HCT116 (cell line): Measurements from ENCODE around the gene RIMBP2. TPM values are rescaled to one million over a fixed set of nuclear protein-coding genes. Genes with fewer than 3 reads are reported as not detected.

Source experiments
- ATAC-seq: fragments of 200-7000 bp; cut with Tn5 transposase; 2 replicates; pipeline ENCODE4 v1.9.1; 2020; ENCODE audit warnings: mild to moderate bottlenecking, moderate library complexity
- BruUV-seq: library from RNA; stranded (reverse); fragments of 400-500 nt; replicated peaks from 2 replicates; lab custom pipeline; 2021; lab: Mats Ljungman, UMichigan
- CTCF ChIA-PET: fragments of 300-600 bp; sonication (Branson Sonifier 250); formaldehyde crosslinking; loops from one replicate; lab custom pipeline; 2021; ENCODE audit warnings: antibody characterized with exemption; lab: Charles Lee
- POLR2A ChIA-PET: fragments of 300-600, 350-600 bp; sonication (Branson Sonifier 250); formaldehyde crosslinking; loops from one replicate; lab custom pipeline; 2021; ENCODE audit warnings: antibody characterized with exemption; lab: Charles Lee
- RAD21 ChIA-PET, 2 experiments: fragments of 300-600 bp; sonication (Branson Sonifier 250); formaldehyde crosslinking; loops; one replicate each; lab custom pipeline; 2023; ENCODE audit warnings: low total read pairs in 2 of 2; ENCODE audit not compliant: uncharacterized antibody in 2 of 2, unreplicated experiment in 2 of 2, low non-redundant PET in 1 of 2; lab: Charles Lee
- DNase-seq: peaks from one replicate; pipeline ENCODE4 v3.0.0-alpha.2; 2010; ENCODE audit warnings: low read depth, low spot score
- H2AFZ ChIP-seq: fragments of 200-600 bp; shearing (Covaris generic), sonication (generic); 2 replicates; pipeline ENCODE4 v1.6.1; 2017; ENCODE audit warnings: low read depth, mixed run types, mixed read lengths, antibody characterized with exemption, low read length; ENCODE audit not compliant: poor library complexity, severe bottlenecking
- H3K27ac ChIP-seq: 2 replicates; pipeline ENCODE4 v1.5.1; 2012; ENCODE audit warnings: low read depth, low read length
- H3K27me3 ChIP-seq: fragments of 200-600 bp; sonication (generic); 2 replicates; pipeline ENCODE4 v1.6.1; 2016; ENCODE audit warnings: mixed run types, low read length, mixed read lengths; ENCODE audit not compliant: insufficient read depth
- H3K36me3 ChIP-seq, 2 experiments: fragments of 200-500 bp in 1 of 2; fragments of 200-600 bp in 1 of 2; sonication (Bioruptor generic) in 1 of 2; sonication (generic) in 1 of 2; 2 replicates each; pipeline versions ENCODE4 v1.5.1 to v1.6.1; 2014 to 2016; ENCODE audit warnings: low read length in 2 of 2, inconsistent platforms in 1 of 2, mixed read lengths in 1 of 2, mixed run types in 1 of 2; ENCODE audit not compliant: insufficient read depth in 2 of 2, control insufficient read depth in 1 of 2
- H3K4me1 ChIP-seq, 2 experiments: fragments of 200-600 bp in 1 of 2; sonication (generic) in 1 of 2; 2 replicates each; pipeline versions ENCODE4 v1.5.1 to v1.6.1; 2012 to 2017; ENCODE audit warnings: low read length in 2 of 2, inconsistent platforms in 1 of 2, mild to moderate bottlenecking in 1 of 2, mixed read lengths in 1 of 2, mixed run types in 1 of 2, moderate library complexity in 1 of 2; ENCODE audit not compliant: insufficient read depth in 2 of 2, control insufficient read depth in 1 of 2
- H3K4me2 ChIP-seq: fragments of 200-600 bp; sonication (generic); 2 replicates; pipeline ENCODE4 v1.6.1; 2017; ENCODE audit warnings: mixed run types, low read length, mixed read lengths
- H3K4me3 ChIP-seq, 2 experiments: fragments of 200-600 bp in 1 of 2; sonication (generic) in 1 of 2; replicated peaks in 1 of 2; 2 replicates each; pipeline ENCODE4 v1.5.1; 2011 to 2016; ENCODE audit warnings: low read length in 2 of 2, control low read depth in 1 of 2, low read depth in 1 of 2, mild to moderate bottlenecking in 1 of 2, mixed read lengths in 1 of 2, mixed run types in 1 of 2
- H3K79me2 ChIP-seq: fragments of 200-600 bp; sonication (generic); 2 replicates; pipeline ENCODE4 v1.6.1; 2017; ENCODE audit warnings: mild to moderate bottlenecking, mixed run types, low read length, moderate library complexity, mixed read lengths; ENCODE audit not compliant: insufficient read depth
- H3K9ac ChIP-seq: fragments of 200-600 bp; sonication (generic); 2 replicates; pipeline ENCODE4 v1.6.1; 2016; ENCODE audit warnings: low read length, mixed read lengths
- H3K9me2 ChIP-seq: fragments of 200-600 bp; sonication (generic), shearing (Covaris generic); 2 replicates; pipeline ENCODE4 v1.6.1; 2017; ENCODE audit warnings: mixed run types, mild to moderate bottlenecking, moderate library complexity; ENCODE audit not compliant: insufficient read depth
- H3K9me3 ChIP-seq, 2 experiments: fragments of 200-500 bp in 1 of 2; fragments of 200-600 bp in 1 of 2; sonication (Bioruptor generic) in 1 of 2; sonication (generic) in 1 of 2; 2 replicates each; pipeline ENCODE4 v1.6.1; 2014 to 2017; ENCODE audit warnings: low read length in 2 of 2, mixed read lengths in 2 of 2, inconsistent platforms in 1 of 2, low read depth in 1 of 2, mild to moderate bottlenecking in 1 of 2, mixed run types in 1 of 2, moderate library complexity in 1 of 2; ENCODE audit not compliant: control insufficient read depth in 1 of 2, insufficient read depth in 1 of 2
- H4K20me1 ChIP-seq: fragments of 200-600 bp; sonication (generic), shearing (Covaris generic); 2 replicates; pipeline ENCODE4 v1.6.1; 2017; ENCODE audit warnings: mixed run types, mild to moderate bottlenecking, moderate library complexity; ENCODE audit not compliant: insufficient read depth
- CBX3 ChIP-seq: IDR thresholded peaks from 2 replicates; pipeline ENCODE4 v1.6.1; 2012; ENCODE audit warnings: low read depth
- CEBPB ChIP-seq: IDR thresholded peaks from 2 replicates; pipeline ENCODE4 v1.6.1; 2012; ENCODE audit warnings: low read depth
- EGR1 ChIP-seq: IDR thresholded peaks from 2 replicates; pipeline ENCODE4 v1.6.1; 2012; ENCODE audit warnings: low read depth
- ELF1 ChIP-seq: IDR thresholded peaks from 2 replicates; pipeline ENCODE4 v1.6.1; 2012; ENCODE audit warnings: low read depth, borderline replicate concordance
- EZH2 ChIP-seq: fragments of 200-600 bp; sonication (generic); IDR thresholded peaks from 2 replicates; pipeline ENCODE4 v1.6.1; 2017; ENCODE audit warnings: antibody characterized with exemption, mixed run types
- FOSL1 ChIP-seq: IDR thresholded peaks from 2 replicates; pipeline ENCODE4 v1.6.1; 2012; ENCODE audit warnings: low read depth
- JUND ChIP-seq: IDR thresholded peaks from 2 replicates; pipeline ENCODE4 v1.6.1; 2012
- POLR2A ChIP-seq: IDR thresholded peaks from 2 replicates; pipeline ENCODE4 v1.7.0; 2011; ENCODE audit warnings: borderline replicate concordance; ENCODE audit not compliant: insufficient read depth, insufficient read length; ENCODE audit errors: extremely low read depth
- POLR2AphosphoS5 ChIP-seq: IDR thresholded peaks from 2 replicates; pipeline ENCODE4 v1.6.1; 2011; ENCODE audit warnings: mild to moderate bottlenecking, low read depth, low read length, moderate library complexity
- RAD21 ChIP-seq: IDR thresholded peaks from 2 replicates; pipeline ENCODE4 v1.6.1; 2012; ENCODE audit warnings: low read depth, mild to moderate bottlenecking
- SIN3A ChIP-seq: IDR thresholded peaks from 2 replicates; pipeline ENCODE4 v1.6.1; 2012; ENCODE audit warnings: low read depth
- SP1 ChIP-seq: IDR thresholded peaks from 2 replicates; pipeline ENCODE4 v1.6.1; 2012; ENCODE audit warnings: low read depth
- TCF7L2 ChIP-seq: IDR thresholded peaks from 2 replicates; pipeline ENCODE4 v1.7.0; 2011; ENCODE audit warnings: borderline replicate concordance, inconsistent platforms; ENCODE audit not compliant: insufficient read depth, insufficient read length; ENCODE audit errors: extremely low read depth
- YY1 ChIP-seq: IDR thresholded peaks from 2 replicates; pipeline ENCODE4 v1.6.1; 2011; ENCODE audit warnings: low read length, low read depth, moderate library complexity, mild to moderate bottlenecking; ENCODE audit not compliant: insufficient replicate concordance; ENCODE audit errors: extremely low read depth
- ZFX ChIP-seq: fragments of 450-650 bp; IDR thresholded peaks from 2 replicates; pipeline ENCODE4 v1.6.1; 2017
- intact Hi-C: fragments of 100-400 bp; cut with micrococcal nuclease; formaldehyde crosslinking; loops from 2 replicates; pipeline ENCODE4 v1.10.0; 2022
- total RNA-seq: library from RNA; stranded (reverse); gene quantifications from one replicate; pipeline ENCODE4 v1.2.1, GENCODE V29; 2021; ENCODE audit not compliant: unreplicated experiment
- TF ChIP-seq, protein P1 (sequence below): IDR thresholded peaks from 2 replicates; pipeline ENCODE4 v1.6.1; 2011; ENCODE audit warnings: mild to moderate bottlenecking, low read length, moderate library complexity; ENCODE audit not compliant: insufficient replicate concordance; ENCODE audit errors: extremely low read depth
- TF ChIP-seq, protein P2 (sequence below): IDR thresholded peaks from 2 replicates; pipeline ENCODE4 v1.6.1; 2012
- TF ChIP-seq, protein P3 (sequence below): IDR thresholded peaks from 2 replicates; pipeline ENCODE4 v1.6.1; 2012

Gene RIMBP2
- total RNA-seq, 1 experiment from 2014 or later: not detected

DNA sequence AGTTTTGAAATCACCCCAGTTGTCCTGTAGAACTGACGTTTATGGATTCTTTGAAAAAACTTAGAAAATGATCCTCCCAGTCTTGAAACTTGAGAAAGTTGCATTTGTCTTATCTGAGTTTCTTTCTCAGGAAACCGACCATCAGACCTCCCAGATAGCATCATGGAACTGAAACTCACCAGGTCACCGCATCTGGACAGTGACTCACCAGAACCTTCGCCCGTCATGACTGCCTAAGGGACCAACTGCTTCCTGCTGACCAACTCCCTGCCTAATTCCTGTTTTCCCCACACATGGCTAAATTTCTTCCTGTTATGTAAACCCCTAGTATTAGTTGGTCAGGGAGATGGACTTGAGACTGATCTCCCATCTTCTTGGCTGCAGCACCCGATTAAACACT, 175.7 kb downstream of the RIMBP2 start:
- ChIA-PET CTCF (no interaction called here), POLR2A (no interaction called here), RAD21 (no interaction called here)
- no peaks in the 10 kb centered on the region for H4K20me1 ChIP-seq
- no peak overlapping the region for H3K27ac ChIP-seq
- no peaks in the 10 kb centered on the region for H3K9me3 ChIP-seq
- H3K9ac ChIP-seq: no peak overlapping the region
- TF ChIP-seq SP1 (no peak), ELF1 (no peak), YY1 (no peak), FOSL1 (no peak), EGR1 (no peak), SIN3A (no peak)
- H3K27me3 ChIP-seq: no peaks in the 10 kb centered on the region
- no peaks in the 10 kb centered on the region for H3K9me2 ChIP-seq
- no TSS peak for BruUV-seq
- DNase-seq: no peak
- H2AFZ ChIP-seq: no peak overlapping the region
- ATAC-seq: no peak
- no peaks in the 10 kb centered on the region for H3K4me1 ChIP-seq
- H3K4me3 ChIP-seq: no peak overlapping the region
- no peak overlapping the region for H3K4me2 ChIP-seq
- H3K36me3 ChIP-seq: no peaks in the 10 kb centered on the region
- no peaks in the 10 kb centered on the region for H3K79me2 ChIP-seq
- intact Hi-C loops: no loop called here

DNA sequence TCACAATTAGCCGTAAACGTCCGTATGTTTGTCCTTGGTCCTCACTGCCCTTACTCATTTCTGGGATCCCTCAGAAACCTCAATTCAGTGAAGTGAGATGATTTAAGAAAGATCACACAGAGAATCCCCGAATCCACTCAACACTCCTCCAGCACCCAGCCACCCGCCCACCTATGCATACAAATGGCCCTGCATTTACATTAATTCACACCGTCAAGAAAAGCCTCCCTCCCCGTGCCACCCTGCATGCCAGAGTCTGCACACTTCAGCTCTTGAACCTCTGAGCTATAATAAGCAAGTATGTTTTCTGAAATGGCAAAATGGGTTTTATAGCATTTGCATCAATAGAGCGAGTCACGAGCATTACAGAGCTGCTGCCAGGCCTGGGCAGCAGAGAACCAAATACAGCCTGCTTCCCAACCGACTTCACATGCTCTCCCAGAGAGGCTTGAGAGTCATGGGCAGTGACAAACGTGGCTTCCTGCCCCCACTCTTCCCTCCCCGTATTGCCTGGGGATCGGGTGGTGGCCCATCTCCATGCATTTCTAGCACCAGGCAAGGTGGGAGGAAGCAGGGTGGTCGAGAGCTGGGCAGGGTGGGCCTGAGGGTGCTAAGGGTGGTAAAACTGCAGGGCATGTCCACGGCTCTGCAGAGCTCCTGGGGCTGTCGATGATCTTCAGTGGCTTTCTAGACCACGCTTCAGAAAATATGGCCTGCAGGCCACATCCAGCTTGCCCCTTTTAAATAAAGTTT, 177.6 kb downstream of the RIMBP2 start:
- ChIA-PET CTCF (no interaction called here), RAD21 (no interaction called here), POLR2A (no interaction called here)
- BruUV-seq: no TSS peak
- no peaks in the 10 kb centered on the region for H3K9me3 ChIP-seq
- no peak overlapping the region for H3K9ac ChIP-seq
- no peaks in the 10 kb centered on the region for H3K36me3 ChIP-seq
- intact Hi-C loops: no loop called here
- TF ChIP-seq CBX3: no peak
- TF ChIP-seq, protein P1, sequence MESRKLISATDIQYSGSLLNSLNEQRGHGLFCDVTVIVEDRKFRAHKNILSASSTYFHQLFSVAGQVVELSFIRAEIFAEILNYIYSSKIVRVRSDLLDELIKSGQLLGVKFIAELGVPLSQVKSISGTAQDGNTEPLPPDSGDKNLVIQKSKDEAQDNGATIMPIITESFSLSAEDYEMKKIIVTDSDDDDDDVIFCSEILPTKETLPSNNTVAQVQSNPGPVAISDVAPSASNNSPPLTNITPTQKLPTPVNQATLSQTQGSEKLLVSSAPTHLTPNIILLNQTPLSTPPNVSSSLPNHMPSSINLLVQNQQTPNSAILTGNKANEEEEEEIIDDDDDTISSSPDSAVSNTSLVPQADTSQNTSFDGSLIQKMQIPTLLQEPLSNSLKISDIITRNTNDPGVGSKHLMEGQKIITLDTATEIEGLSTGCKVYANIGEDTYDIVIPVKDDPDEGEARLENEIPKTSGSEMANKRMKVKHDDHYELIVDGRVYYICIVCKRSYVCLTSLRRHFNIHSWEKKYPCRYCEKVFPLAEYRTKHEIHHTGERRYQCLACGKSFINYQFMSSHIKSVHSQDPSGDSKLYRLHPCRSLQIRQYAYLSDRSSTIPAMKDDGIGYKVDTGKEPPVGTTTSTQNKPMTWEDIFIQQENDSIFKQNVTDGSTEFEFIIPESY: no peak
- no peak for TF ChIP-seq TCF7L2
- no peak for TF ChIP-seq RAD21
- no peak for TF ChIP-seq ZFX
- TF ChIP-seq, protein P2, sequence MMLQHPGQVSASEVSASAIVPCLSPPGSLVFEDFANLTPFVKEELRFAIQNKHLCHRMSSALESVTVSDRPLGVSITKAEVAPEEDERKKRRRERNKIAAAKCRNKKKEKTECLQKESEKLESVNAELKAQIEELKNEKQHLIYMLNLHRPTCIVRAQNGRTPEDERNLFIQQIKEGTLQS: no peak
- TF ChIP-seq, protein P3, sequence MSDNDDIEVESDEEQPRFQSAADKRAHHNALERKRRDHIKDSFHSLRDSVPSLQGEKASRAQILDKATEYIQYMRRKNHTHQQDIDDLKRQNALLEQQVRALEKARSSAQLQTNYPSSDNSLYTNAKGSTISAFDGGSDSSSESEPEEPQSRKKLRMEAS: no peak
- TF ChIP-seq EZH2: no peak
- no peak for TF ChIP-seq SP1
- TF ChIP-seq POLR2A: no peak
- no peak for TF ChIP-seq FOSL1
- TF ChIP-seq CEBPB: no peak
- TF ChIP-seq EGR1: no peak
- no peak for TF ChIP-seq YY1
- no peak for TF ChIP-seq POLR2AphosphoS5
- TF ChIP-seq SIN3A: no peak
- no peak for TF ChIP-seq ELF1
- no peak for TF ChIP-seq JUND
- no peak overlapping the region for H3K4me2 ChIP-seq
- no peaks in the 10 kb centered on the region for H3K79me2 ChIP-seq
- no peak overlapping the region for H2AFZ ChIP-seq
- no peak overlapping the region for H3K4me3 ChIP-seq
- no peak overlapping the region for H3K27ac ChIP-seq
- no peaks in the 10 kb centered on the region for H4K20me1 ChIP-seq
- no peaks in the 10 kb centered on the region for H3K4me1 ChIP-seq
- no peak for ATAC-seq
- no peak for DNase-seq
- H3K9me2 ChIP-seq: no peaks in the 10 kb centered on the region
- H3K27me3 ChIP-seq: no peaks in the 10 kb centered on the region
